NT2/D1 (cell line): ENCODE data around the gene CHTF8.

Experiments used
- DNase-seq: peaks from one replicate; pipeline ENCODE4 v3.0.0-alpha.2; 2011; ENCODE audit warnings: low read depth, low spot score
- H3K27me3 ChIP-seq: 2 replicates; pipeline ENCODE4 v1.6.0; 2011; ENCODE audit warnings: mild to moderate bottlenecking; ENCODE audit not compliant: insufficient read length, insufficient read depth
- H3K36me3 ChIP-seq: 2 replicates; pipeline ENCODE4 v1.6.1; 2011; ENCODE audit warnings: mild to moderate bottlenecking, low read length, mixed read lengths; ENCODE audit not compliant: insufficient read depth, insufficient read length
- H3K4me1 ChIP-seq: 2 replicates; pipeline ENCODE4 v1.5.1; 2011; ENCODE audit not compliant: insufficient read depth, insufficient read length
- H3K4me3 ChIP-seq: 2 replicates; pipeline ENCODE4 v1.5.1; 2011; ENCODE audit warnings: low read depth; ENCODE audit not compliant: insufficient read length
- H3K9ac ChIP-seq: 2 replicates; pipeline ENCODE4 v1.6.0; 2011; ENCODE audit warnings: low read depth; ENCODE audit not compliant: insufficient read length
- H3K9me3 ChIP-seq: 2 replicates; pipeline ENCODE4 v1.5.1; 2011; ENCODE audit warnings: mild to moderate bottlenecking, low read length; ENCODE audit not compliant: insufficient read depth
- SUZ12 ChIP-seq: IDR thresholded peaks from 2 replicates; pipeline ENCODE4 v1.6.1; 2011; ENCODE audit not compliant: insufficient read length, insufficient read depth; ENCODE audit errors: extremely low read depth
- YY1 ChIP-seq: IDR thresholded peaks from 2 replicates; pipeline ENCODE4 v1.6.1; 2011; ENCODE audit not compliant: insufficient read length, insufficient read depth
- ZNF274 ChIP-seq: IDR thresholded peaks from 2 replicates; pipeline ENCODE4 v1.6.1; 2011; ENCODE audit warnings: mild to moderate bottlenecking, low read depth, low read length

The CHTF8 gene

DNA sequence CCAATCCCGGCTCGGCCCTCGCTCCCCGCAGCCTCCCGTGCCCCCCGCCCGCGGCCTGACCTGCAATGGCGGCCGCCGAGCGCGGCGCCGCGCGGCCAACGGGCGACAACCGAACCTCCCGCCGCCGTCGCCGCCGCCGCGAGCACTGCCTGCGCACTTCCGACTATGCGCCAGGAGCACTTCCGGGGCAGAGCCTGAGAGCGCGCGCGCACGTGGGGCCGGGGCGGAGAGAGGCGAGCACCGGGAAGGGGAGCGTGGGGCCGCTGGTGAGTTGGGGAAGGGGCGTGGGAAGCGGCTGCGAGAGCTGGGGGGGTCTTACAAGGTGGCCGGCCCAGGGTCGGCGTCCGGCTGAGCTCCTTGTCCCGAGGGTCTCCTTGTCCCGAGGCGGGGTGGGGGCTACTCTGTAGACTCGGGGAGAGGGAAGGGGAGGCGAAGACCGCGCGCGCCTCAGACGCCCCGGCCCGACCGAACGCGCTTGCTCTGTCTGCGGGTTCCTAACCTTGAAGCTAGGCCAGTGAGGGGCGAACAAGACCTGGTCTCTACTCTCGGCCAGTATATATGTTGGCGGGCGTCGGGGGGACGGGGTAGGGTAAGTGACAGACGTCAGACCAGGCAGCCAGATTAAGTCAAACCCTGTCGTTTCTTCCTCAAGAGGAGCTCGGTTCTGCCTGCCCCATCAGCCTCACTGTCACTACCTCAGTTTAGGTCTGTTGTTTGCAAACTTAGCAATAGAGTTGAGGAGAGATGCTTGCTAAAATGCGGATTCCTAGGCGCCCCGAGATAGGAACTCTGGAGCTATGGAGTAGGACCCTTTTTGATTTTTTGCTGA is at the start of gene CHTF8, which contains the start of gene UTP4:
Gene CHTF8, minus strand, starts transcription at position 165 of the 829 bp plus-strand sequence. CDS start 11,130 bp downstream, outside the sequence.
Gene UTP4, plus strand, starts transcription at position 226 of the 829 bp plus-strand sequence. CDS start 811 bp downstream, outside the sequence.
- H3K36me3 ChIP-seq = peaks cover 60% of the 10 kb centered on the region
- TF ChIP-seq SUZ12 (no peak), ZNF274 (no peak), YY1 (peak; percentile 20)
- peak within 1 kb of the TSS; percentile 94 for H3K9ac ChIP-seq
- peak; percentile 61 for DNase-seq
- no peaks in the 10 kb centered on the region for H3K27me3 ChIP-seq
- peak within 1 kb of the TSS; percentile 95 for H3K4me3 ChIP-seq
- H3K9me3 ChIP-seq = no peaks in the 10 kb centered on the region
- H3K4me1 ChIP-seq = no peaks in the 10 kb centered on the region

GRCh38 chr16:69180011-69180338 is 47.6 kb upstream of the CHTF8 start:
- no peak for TF ChIP-seq SUZ12
- TF ChIP-seq YY1 = no peak
- no peak for TF ChIP-seq ZNF274
- no peak overlapping the region for H3K9ac ChIP-seq
- H3K27me3 ChIP-seq = no peaks in the 10 kb centered on the region
- DNase-seq = no peak
- no peak overlapping the region for H3K4me3 ChIP-seq
- H3K9me3 ChIP-seq = no peaks in the 10 kb centered on the region
- H3K36me3 ChIP-seq = peaks cover 6% of the 10 kb centered on the region
- no peaks in the 10 kb centered on the region for H3K4me1 ChIP-seq

DNA sequence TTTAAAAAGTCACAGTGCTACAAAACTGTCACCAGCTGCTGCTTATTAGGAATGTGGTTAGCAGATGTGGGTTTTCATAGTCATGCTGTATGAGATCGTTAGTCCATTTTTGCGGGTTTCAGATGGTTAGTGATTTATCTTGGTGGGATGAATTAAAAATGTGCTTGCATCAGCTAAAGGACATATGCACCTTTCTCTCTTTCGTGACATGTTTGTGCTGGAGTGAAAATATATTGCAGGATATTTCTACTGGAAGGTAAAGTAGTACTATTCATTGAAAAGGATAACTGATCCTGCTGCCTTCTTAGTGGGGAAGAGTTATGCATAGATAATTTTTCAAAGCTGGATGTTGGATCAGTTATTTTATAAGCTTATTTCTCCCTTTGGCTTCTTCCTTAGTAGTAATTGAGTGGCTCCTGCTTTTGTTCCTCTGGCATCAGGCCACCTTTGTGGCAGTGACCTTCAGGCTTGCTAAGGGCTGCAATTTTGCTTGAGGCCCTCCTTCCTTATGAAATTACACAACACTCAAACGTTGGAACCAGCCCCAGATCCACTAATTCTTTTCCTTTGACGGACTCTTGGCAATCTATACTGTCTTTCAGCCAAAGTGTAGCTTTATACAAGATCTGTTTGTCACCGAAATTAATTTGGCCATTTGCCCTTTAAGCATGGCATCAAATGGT is 47.1 kb upstream of the CHTF8 start:
- Histone ChIP-seq H3K4me1 (no peaks in the 10 kb centered on the region), H3K4me3 (no peak overlapping the region), H3K36me3 (peaks cover 8% of the 10 kb centered on the region), H3K9ac (no peak overlapping the region), H3K9me3 (no peaks in the 10 kb centered on the region), H3K27me3 (no peaks in the 10 kb centered on the region)
- TF ChIP-seq ZNF274 = no peak
- TF ChIP-seq SUZ12 = no peak
- TF ChIP-seq YY1 = no peak
- DNase-seq = no peak

- no peak for DNase-seq
- Histone ChIP-seq H3K4me3 (no peak overlapping the region), H3K9ac (no peak overlapping the region), H3K9me3 (no peaks in the 10 kb centered on the region), H3K36me3 (peaks cover 18% of the 10 kb centered on the region), H3K4me1 (no peaks in the 10 kb centered on the region), H3K27me3 (no peaks in the 10 kb centered on the region)
- TF ChIP-seq YY1 = no peak
- no peak for TF ChIP-seq SUZ12
- no peak for TF ChIP-seq ZNF274
These were observed 43.8 kb upstream of the CHTF8 start for GRCh38 chr16:69176033-69176800.

- Histone ChIP-seq H3K9ac (no peak overlapping the region), H3K9me3 (no peaks in the 10 kb centered on the region), H3K4me3 (no peak overlapping the region), H3K36me3 (peaks cover 56% of the 10 kb centered on the region), H3K27me3 (no peaks in the 10 kb centered on the region), H3K4me1 (no peaks in the 10 kb centered on the region)
- DNase-seq = no peak
- no peak for TF ChIP-seq ZNF274
- no peak for TF ChIP-seq SUZ12
- no peak for TF ChIP-seq YY1
These were observed 39.1 kb upstream of the CHTF8 start for GRCh38 chr16:69171325-69172084.

DNA sequence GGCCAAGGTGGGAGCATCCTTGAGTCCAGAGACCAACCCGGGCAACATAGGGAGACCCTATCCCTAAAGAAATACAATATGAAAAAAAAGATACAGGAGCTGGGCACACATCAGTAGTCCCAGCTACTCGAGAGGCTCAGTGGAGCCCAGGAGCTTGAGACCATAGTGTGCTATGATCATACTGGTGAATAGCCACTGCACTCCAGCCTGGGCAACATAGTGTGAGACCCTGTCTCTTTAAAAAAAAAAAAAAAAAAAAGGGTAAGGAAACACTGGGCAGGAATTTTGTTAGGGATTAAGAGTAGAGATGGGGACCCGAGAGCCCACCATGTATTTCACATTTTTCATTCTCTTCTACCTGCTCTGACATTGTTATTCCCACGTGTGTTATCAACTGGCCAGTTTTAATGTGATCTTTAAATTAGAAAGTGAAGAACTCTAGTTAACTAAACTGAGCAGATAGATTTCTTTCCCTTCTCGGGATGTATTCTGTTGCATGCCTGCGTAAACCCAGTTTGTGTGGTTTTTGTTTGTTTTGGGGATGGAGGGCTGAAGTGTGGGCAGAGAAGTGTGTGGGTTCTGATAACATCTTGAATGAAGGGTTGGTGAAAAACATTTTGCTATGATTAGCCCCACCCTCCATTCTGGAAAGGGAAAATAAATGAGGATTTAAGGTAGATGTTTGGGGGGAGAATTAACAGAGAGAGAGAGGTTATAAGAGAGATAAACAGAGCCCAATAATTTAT is 37.4 kb upstream of the CHTF8 start:
- H3K4me1 ChIP-seq = no peaks in the 10 kb centered on the region
- H3K36me3 ChIP-seq = peaks cover 67% of the 10 kb centered on the region
- TF ChIP-seq ZNF274 = no peak
- no peak for TF ChIP-seq YY1
- TF ChIP-seq SUZ12 = no peak
- H3K27me3 ChIP-seq = no peaks in the 10 kb centered on the region
- H3K9me3 ChIP-seq = no peaks in the 10 kb centered on the region
- H3K4me3 ChIP-seq = no peak overlapping the region
- H3K9ac ChIP-seq = no peak overlapping the region
- DNase-seq = no peak
